GM12878 (cell line): Measurements from ENCODE around the gene HHIP. TPM values are rescaled to one million over a fixed set of nuclear protein-coding genes. Genes with fewer than 3 reads are reported as not detected.

ENCODE experiments used
- ATF3 ChIP-seq: IDR thresholded peaks from 2 replicates; pipeline ENCODE4 v1.6.1; 2011; ENCODE audit warnings: low read depth, mild to moderate bottlenecking, low read length, moderate library complexity, borderline replicate concordance; ENCODE audit errors: extremely low read depth
- CBFB ChIP-seq: IDR thresholded peaks from 2 replicates; pipeline ENCODE4 v1.6.1; 2016; ENCODE audit warnings: antibody characterized with exemption, low read depth
- GABPA ChIP-seq: IDR thresholded peaks from 2 replicates; pipeline ENCODE4 v1.6.1; 2014; ENCODE audit warnings: antibody characterized with exemption, low read depth, mild to moderate bottlenecking, inconsistent platforms
- HDGF ChIP-seq: fragments of 450-650 bp; IDR thresholded peaks from 2 replicates; pipeline ENCODE4 v1.6.1; 2016; ENCODE audit warnings: antibody characterized with exemption
- IKZF1 ChIP-seq: fragments of 450-650 bp; conservative IDR thresholded peaks from 2 replicates; pipeline ENCODE4 v1.6.1; 2017; ENCODE audit warnings: antibody characterized with exemption, mild to moderate bottlenecking
- MTA3 ChIP-seq: IDR thresholded peaks from 2 replicates; pipeline ENCODE4 v1.6.1; 2012; ENCODE audit warnings: low read length, inconsistent platforms, borderline replicate concordance
- NR2C1 ChIP-seq: fragments of 450-650 bp; IDR thresholded peaks from 2 replicates; pipeline ENCODE4 v1.6.1; 2017; ENCODE audit warnings: antibody characterized with exemption, mild to moderate bottlenecking, moderate library complexity
- RBBP5 ChIP-seq: fragments of 200-600 bp; sonication (generic); conservative IDR thresholded peaks from 2 replicates; pipeline ENCODE4 v1.6.1; 2016
- RELB ChIP-seq: fragments of 450-650 bp; IDR thresholded peaks from 2 replicates; pipeline ENCODE4 v1.6.1; 2017; ENCODE audit warnings: low read depth, mild to moderate bottlenecking, moderate library complexity
- SKIL ChIP-seq: fragments of 450-650 bp; IDR thresholded peaks from 2 replicates; pipeline ENCODE4 v1.6.1; 2017; ENCODE audit warnings: mild to moderate bottlenecking, low read depth, inconsistent platforms; ENCODE audit not compliant: poor library complexity, severe bottlenecking
- STAT1 ChIP-seq: fragments of 450-650 bp; conservative IDR thresholded peaks from 2 replicates; pipeline ENCODE4 v1.6.1; 2014; ENCODE audit warnings: antibody characterized with exemption, mild to moderate bottlenecking
- TARDBP ChIP-seq: IDR thresholded peaks from 2 replicates; pipeline ENCODE4 v1.6.1; 2016; ENCODE audit warnings: borderline replicate concordance
- YBX1 ChIP-seq: fragments of 450-650 bp; IDR thresholded peaks from 2 replicates; pipeline ENCODE4 v1.6.1; 2016; ENCODE audit warnings: antibody characterized with exemption
- ZBTB40 ChIP-seq: fragments of 450-650 bp; IDR thresholded peaks from 2 replicates; pipeline ENCODE4 v1.6.1; 2016; ENCODE audit warnings: mild to moderate bottlenecking, moderate library complexity, borderline replicate concordance
- polyA plus RNA-seq, 11 experiments: library from polyadenylated mRNA; depleted of rRNA in 4 of 11; unstranded in 6 of 11; stranded (reverse) in 5 of 11; fragments of >200 nt; fragmentation: Nextera tagmentation in 4 of 11; fragmentation: Illumina TruSeq in 1 of 11; extraction: Ambion mirVana in 4 of 11; extraction: Trizol in 1 of 11; gene quantifications; 1 replicate in 1 of 11; 2 replicates in 10 of 11; pipeline versions ENCODE4 v1.2.1 to v1.2.3, GENCODE V29; 2011 to 2016; ENCODE audit warnings: inconsistent platforms in 2 of 11, missing spikeins in 2 of 11, low read depth in 1 of 11
- total RNA-seq, 4 experiments: library from RNA; depleted of rRNA in 3 of 4; stranded (reverse); fragments of >200 nt in 3 of 4; fragmentation: Illumina TruSeq in 1 of 4; extraction: Trizol in 1 of 4; gene quantifications; 2 replicates each; pipeline versions ENCODE4 v1.2.1 to v1.2.3, GENCODE V29; 2013 to 2021
- TF ChIP-seq, protein P1 (sequence below): IDR thresholded peaks from 2 replicates; pipeline ENCODE4 v1.6.1; 2011; ENCODE audit warnings: low read depth, low read length, improper control_type of control experiment, borderline replicate concordance
- TF ChIP-seq, protein P2 (sequence below): fragments of 450-650 bp; IDR thresholded peaks from 2 replicates; pipeline ENCODE4 v1.6.1; 2017; ENCODE audit warnings: borderline replicate concordance
- TF ChIP-seq, protein P3 (sequence below): fragments of 450-650 bp; IDR thresholded peaks from 2 replicates; pipeline ENCODE4 v1.6.1; 2014; ENCODE audit warnings: mild to moderate bottlenecking

The HHIP gene
- total and polyA plus RNA-seq, 10 of the 15 experiments (the other 5 are each of a cell fraction or from before 2014, with no cell fraction given), result 0.06 to 0.56 (median 0.24) TPM; not detected in 1

GRCh38 chr4:144787365-144788258, 141.7 kb downstream of the HHIP start (continued):
- no peak for TF ChIP-seq HDGF
- TF ChIP-seq YBX1, result no peak
- TF ChIP-seq, protein P1, sequence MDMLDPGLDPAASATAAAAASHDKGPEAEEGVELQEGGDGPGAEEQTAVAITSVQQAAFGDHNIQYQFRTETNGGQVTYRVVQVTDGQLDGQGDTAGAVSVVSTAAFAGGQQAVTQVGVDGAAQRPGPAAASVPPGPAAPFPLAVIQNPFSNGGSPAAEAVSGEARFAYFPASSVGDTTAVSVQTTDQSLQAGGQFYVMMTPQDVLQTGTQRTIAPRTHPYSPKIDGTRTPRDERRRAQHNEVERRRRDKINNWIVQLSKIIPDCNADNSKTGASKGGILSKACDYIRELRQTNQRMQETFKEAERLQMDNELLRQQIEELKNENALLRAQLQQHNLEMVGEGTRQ, result no peak
- TF ChIP-seq, protein P2, sequence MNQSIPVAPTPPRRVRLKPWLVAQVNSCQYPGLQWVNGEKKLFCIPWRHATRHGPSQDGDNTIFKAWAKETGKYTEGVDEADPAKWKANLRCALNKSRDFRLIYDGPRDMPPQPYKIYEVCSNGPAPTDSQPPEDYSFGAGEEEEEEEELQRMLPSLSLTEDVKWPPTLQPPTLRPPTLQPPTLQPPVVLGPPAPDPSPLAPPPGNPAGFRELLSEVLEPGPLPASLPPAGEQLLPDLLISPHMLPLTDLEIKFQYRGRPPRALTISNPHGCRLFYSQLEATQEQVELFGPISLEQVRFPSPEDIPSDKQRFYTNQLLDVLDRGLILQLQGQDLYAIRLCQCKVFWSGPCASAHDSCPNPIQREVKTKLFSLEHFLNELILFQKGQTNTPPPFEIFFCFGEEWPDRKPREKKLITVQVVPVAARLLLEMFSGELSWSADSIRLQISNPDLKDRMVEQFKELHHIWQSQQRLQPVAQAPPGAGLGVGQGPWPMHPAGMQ, result no peak
- no peak for TF ChIP-seq RELB
- no peak for TF ChIP-seq ZBTB40
- TF ChIP-seq STAT1, result no peak
- no peak for TF ChIP-seq MTA3
- TF ChIP-seq RBBP5, result no peak
- TF ChIP-seq ATF3, result no peak
- no peak for TF ChIP-seq NR2C1
- TF ChIP-seq GABPA, result 0 out of 2 replicates have a peak, but pooled peaks have one; percentile 31
- TF ChIP-seq IKZF1, result 0 out of 2 replicates have a peak, but pooled peaks have one; percentile 20
- no peak for TF ChIP-seq TARDBP
- TF ChIP-seq, protein P3, sequence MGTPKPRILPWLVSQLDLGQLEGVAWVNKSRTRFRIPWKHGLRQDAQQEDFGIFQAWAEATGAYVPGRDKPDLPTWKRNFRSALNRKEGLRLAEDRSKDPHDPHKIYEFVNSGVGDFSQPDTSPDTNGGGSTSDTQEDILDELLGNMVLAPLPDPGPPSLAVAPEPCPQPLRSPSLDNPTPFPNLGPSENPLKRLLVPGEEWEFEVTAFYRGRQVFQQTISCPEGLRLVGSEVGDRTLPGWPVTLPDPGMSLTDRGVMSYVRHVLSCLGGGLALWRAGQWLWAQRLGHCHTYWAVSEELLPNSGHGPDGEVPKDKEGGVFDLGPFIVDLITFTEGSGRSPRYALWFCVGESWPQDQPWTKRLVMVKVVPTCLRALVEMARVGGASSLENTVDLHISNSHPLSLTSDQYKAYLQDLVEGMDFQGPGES, result no peak
- TF ChIP-seq CBFB, result no peak
- no peak for TF ChIP-seq SKIL
